ENCODE measurements around the gene HK1.

Gene HK1

GRCh38 chr10:69351589-69351988, 73.3 kb downstream of the HK1 start:
- no peak for DNase-seq

GRCh38 chr10:69352569-69353264, 74.4 kb downstream of the HK1 start:
- DNase-seq = no peak

- DNase-seq = no peak
These were observed 75.8 kb downstream of the HK1 start for GRCh38 chr10:69353977-69354635.

GRCh38 chr10:69356187-69356586, 77.9 kb downstream of the HK1 start:
- no peak for DNase-seq

GRCh38 chr10:69358148-69358795, 80.0 kb downstream of the HK1 start:
- DNase-seq = no peak

GRCh38 chr10:69359148-69359547, 80.9 kb downstream of the HK1 start:
- no peak for DNase-seq

- no peak for DNase-seq
These were observed 81.3 kb downstream of the HK1 start for GRCh38 chr10:69359594-69359993.

GRCh38 chr10:69360485-69361302, 82.4 kb downstream of the HK1 start:
- DNase-seq = no peak

GRCh38 chr10:69361303-69361614, 83.0 kb downstream of the HK1 start:
- no peak for DNase-seq

GRCh38 chr10:69362471-69362954, 84.2 kb downstream of the HK1 start:
- DNase-seq = no peak

GRCh38 chr10:69363666-69364065, 85.4 kb downstream of the HK1 start:
- no peak for DNase-seq

GRCh38 chr10:69364232-69364940, 86.1 kb downstream of the HK1 start:
- no peak for DNase-seq

- no peak for DNase-seq
These were observed 88.4 kb downstream of the HK1 start for GRCh38 chr10:69366738-69367137.

GRCh38 chr10:69367469-69367868, 89.2 kb downstream of the HK1 start:
- no peak for DNase-seq

- no peak for DNase-seq
These were observed 94.1 kb downstream of the HK1 start for GRCh38 chr10:69372126-69372980.

GRCh38 chr10:69374242-69374641, 95.9 kb downstream of the HK1 start:
- DNase-seq = no peak

GRCh38 chr10:69374931-69375306, 96.6 kb downstream of the HK1 start:
- DNase-seq = no peak

GRCh38 chr10:69375307-69376151, 97.2 kb downstream of the HK1 start:
- no peak for DNase-seq

- no peak for DNase-seq
These were observed 98.4 kb downstream of the HK1 start for GRCh38 chr10:69376662-69377061.

- DNase-seq = no peak
These were observed 98.9 kb downstream of the HK1 start for GRCh38 chr10:69377191-69377590.

GRCh38 chr10:69377933-69378332, 99.6 kb downstream of the HK1 start:
- DNase-seq = no peak

All from activated effector memory CD4-positive, alpha-beta T cell treated with anti-CD3 and anti-CD28 coated beads, Interleukin-2, amount 50 U/mL, for 16 hours (primary cell).